Right atrium auricular region (tissue), 2 donors: Measurements from ENCODE around the gene KBTBD7. TPM values are rescaled to one million over a fixed set of nuclear protein-coding genes. Genes with fewer than 3 reads are reported as not detected.

Experiments used
- DNase-seq: peaks from one replicate; pipeline ENCODE4 v3.0.0-alpha.2; 2019; ENCODE audit warnings: low spot score
- H3K27ac ChIP-seq, 2 donors: fragments of 200-600 bp; sonication (generic); 1 replicate in 1 of 2; 2 replicates in 1 of 2; pipeline ENCODE4 v1.5.1; 2016 to 2019
- H3K27me3 ChIP-seq, 2 donors: fragments of 200-600 bp; sonication (generic); one replicate each; pipeline versions ENCODE4 v1.5.1 to v1.6.0; 2017 to 2019
- H3K36me3 ChIP-seq: fragments of 200-600 bp; sonication (generic); one replicate; pipeline ENCODE4 v1.5.1; 2016
- H3K4me1 ChIP-seq, 2 donors: fragments of 200-600 bp; sonication (generic); one replicate each; pipeline versions ENCODE4 v1.5.1 to v1.6.0; 2017 to 2019
- H3K4me3 ChIP-seq, 2 donors: fragments of 200-600 bp; sonication (generic); 1 replicate in 1 of 2; 2 replicates in 1 of 2; pipeline ENCODE4 v1.5.1; 2017 to 2019; ENCODE audit warnings: mild to moderate bottlenecking in 1 of 2, moderate library complexity in 1 of 2
- H3K9me3 ChIP-seq, 2 donors: fragments of 200-600 bp; sonication (generic); one replicate each; pipeline ENCODE4 v1.5.1; 2019
- CTCF ChIP-seq, 2 donors: fragments of 200-600 bp; sonication (generic); IDR thresholded peaks; one replicate each; pipeline ENCODE4 v1.5.1; 2019; ENCODE audit warnings: antibody characterized with exemption in 2 of 2
- total RNA-seq, 2 donors: library from RNA; depleted of rRNA; stranded (reverse); fragments of >200 nt; gene quantifications; one replicate each; pipeline ENCODE4 v1.1.0, GENCODE V29; 2016

KBTBD7 gene
- total RNA-seq, 2 donors from 2014 or later = 7.0 to 7.8 TPM

- peaks cover 0 to 20% of the 10 kb centered on the region in 2 donors for H3K4me1 ChIP-seq
- TF ChIP-seq CTCF (IDR thresholded peaks at IDR 0.05) = no peak
- H3K9me3 ChIP-seq = no peaks in the 10 kb centered on the region
- no peaks in the 10 kb centered on the region for H3K36me3 ChIP-seq
- no peaks in the 10 kb centered on the region for H3K27me3 ChIP-seq
- DNase-seq = no peak
- peak overlapping the region; percentile 89 to 93 for H3K27ac ChIP-seq
- H3K4me3 ChIP-seq = peak overlapping the region; percentile 73 to 74
Observed at GRCh38 chr13:41193469-41193868, 900 bp downstream of the KBTBD7 start.

GRCh38 chr13:41188584-41188983 is 5.8 kb downstream of the KBTBD7 start:
- H3K4me1 ChIP-seq = peaks cover 0 to 15% of the 10 kb centered on the region in 2 donors
- H3K36me3 ChIP-seq = no peaks in the 10 kb centered on the region
- H3K27me3 ChIP-seq = no peaks in the 10 kb centered on the region
- H3K9me3 ChIP-seq = no peaks in the 10 kb centered on the region
- no peak for DNase-seq
- H3K27ac ChIP-seq = no peak overlapping the region
- TF ChIP-seq CTCF (IDR thresholded peaks at IDR 0.05) = no peak
- H3K4me3 ChIP-seq = no peak overlapping the region

GRCh38 chr13:41186481-41186880 is 7.9 kb downstream of the KBTBD7 start:
- Histone ChIP-seq H3K27ac (no peak overlapping the region), H3K36me3 (no peaks in the 10 kb centered on the region), H3K27me3 (no peaks in the 10 kb centered on the region), H3K9me3 (no peaks in the 10 kb centered on the region), H3K4me1 (no peaks in the 10 kb centered on the region), H3K4me3 (no peak overlapping the region)
- DNase-seq = no peak
- TF ChIP-seq CTCF (IDR thresholded peaks at IDR 0.05) = no peak

- H3K27ac ChIP-seq = no peak overlapping the region
- no peak for DNase-seq
- H3K4me1 ChIP-seq = no peaks in the 10 kb centered on the region
- no peaks in the 10 kb centered on the region for H3K9me3 ChIP-seq
- H3K4me3 ChIP-seq = no peak overlapping the region
- no peaks in the 10 kb centered on the region for H3K27me3 ChIP-seq
- no peaks in the 10 kb centered on the region for H3K36me3 ChIP-seq
- TF ChIP-seq CTCF (IDR thresholded peaks at IDR 0.05) = no peak
Observed at GRCh38 chr13:41182231-41182630, 12.1 kb downstream of the KBTBD7 start.

GRCh38 chr13:41179593-41180250 is 14.6 kb downstream of the KBTBD7 start:
- no peak for TF ChIP-seq CTCF (IDR thresholded peaks at IDR 0.05)
- Histone ChIP-seq H3K27me3 (no peaks in the 10 kb centered on the region), H3K27ac (no peak overlapping the region), H3K4me1 (no peaks in the 10 kb centered on the region), H3K4me3 (no peak overlapping the region), H3K9me3 (peaks cover 0 to 16% of the 10 kb centered on the region in 2 donors), H3K36me3 (no peaks in the 10 kb centered on the region)
- no peak for DNase-seq

- H3K27ac ChIP-seq = no peak overlapping the region
- H3K4me1 ChIP-seq = no peaks in the 10 kb centered on the region
- no peaks in the 10 kb centered on the region for H3K36me3 ChIP-seq
- DNase-seq = no peak
- no peak overlapping the region for H3K4me3 ChIP-seq
- TF ChIP-seq CTCF (IDR thresholded peaks at IDR 0.05) = no peak
- peaks cover 0 to 21% of the 10 kb centered on the region in 2 donors for H3K9me3 ChIP-seq
- H3K27me3 ChIP-seq = no peaks in the 10 kb centered on the region
Observed at GRCh38 chr13:41178040-41178439, 16.3 kb downstream of the KBTBD7 start.
